ENCODE results near the gene ILF2.
"Not testable (repeated sequence)": the region's sequence is repeated elsewhere in the genome, so short reads cannot be mapped to it uniquely, and the experiment has no call there.

ILF2 gene

DNA sequence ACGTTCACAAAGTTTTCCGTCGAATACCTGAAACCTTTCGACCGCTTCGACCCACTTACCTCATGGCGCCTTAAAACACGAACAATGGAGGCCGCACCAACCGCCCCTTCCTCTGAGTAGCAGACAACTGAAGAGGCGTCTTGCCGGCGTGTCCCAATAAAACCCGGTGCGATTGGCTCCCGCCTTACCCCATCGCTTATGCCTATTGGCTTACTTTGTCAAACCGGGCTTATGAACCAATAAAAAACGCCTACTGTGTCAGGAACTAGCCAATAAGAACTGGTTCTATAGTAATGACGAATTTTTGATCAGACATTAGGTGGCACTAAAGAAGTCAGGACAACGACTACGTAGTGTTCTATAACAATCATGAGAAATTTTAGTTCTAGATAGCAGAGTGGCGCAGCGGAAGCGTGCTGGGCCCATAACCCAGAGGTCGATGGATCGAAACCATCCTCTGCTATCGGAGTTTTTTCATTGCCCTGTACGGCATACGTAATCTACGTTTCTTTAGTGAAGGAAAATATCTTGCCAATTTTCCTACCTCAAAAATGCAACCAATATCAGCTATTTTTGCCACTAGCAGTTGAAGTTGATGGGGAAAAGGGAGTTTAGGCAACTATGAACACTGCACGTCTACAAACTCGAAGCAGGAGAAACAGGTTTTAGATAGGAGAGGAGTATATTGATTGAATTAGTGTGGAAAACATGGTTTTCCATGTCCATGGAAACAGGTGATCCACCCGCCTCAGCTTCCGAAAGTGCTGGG, at the start of gene ILF2:
TSS of gene ILF2 (minus strand) at position 135 of the 769 bp plus-strand sequence. CDS start at position 64, 71 bp downstream.
- H3K4me3 ChIP-seq (ENCODE audit: control insufficient read depth, low read depth, low read length) = peak within 1 kb of the TSS; percentile 90
- DNase-seq (ENCODE audit: low read depth) = peak; percentile 100
- TF ChIP-seq, protein P1, sequence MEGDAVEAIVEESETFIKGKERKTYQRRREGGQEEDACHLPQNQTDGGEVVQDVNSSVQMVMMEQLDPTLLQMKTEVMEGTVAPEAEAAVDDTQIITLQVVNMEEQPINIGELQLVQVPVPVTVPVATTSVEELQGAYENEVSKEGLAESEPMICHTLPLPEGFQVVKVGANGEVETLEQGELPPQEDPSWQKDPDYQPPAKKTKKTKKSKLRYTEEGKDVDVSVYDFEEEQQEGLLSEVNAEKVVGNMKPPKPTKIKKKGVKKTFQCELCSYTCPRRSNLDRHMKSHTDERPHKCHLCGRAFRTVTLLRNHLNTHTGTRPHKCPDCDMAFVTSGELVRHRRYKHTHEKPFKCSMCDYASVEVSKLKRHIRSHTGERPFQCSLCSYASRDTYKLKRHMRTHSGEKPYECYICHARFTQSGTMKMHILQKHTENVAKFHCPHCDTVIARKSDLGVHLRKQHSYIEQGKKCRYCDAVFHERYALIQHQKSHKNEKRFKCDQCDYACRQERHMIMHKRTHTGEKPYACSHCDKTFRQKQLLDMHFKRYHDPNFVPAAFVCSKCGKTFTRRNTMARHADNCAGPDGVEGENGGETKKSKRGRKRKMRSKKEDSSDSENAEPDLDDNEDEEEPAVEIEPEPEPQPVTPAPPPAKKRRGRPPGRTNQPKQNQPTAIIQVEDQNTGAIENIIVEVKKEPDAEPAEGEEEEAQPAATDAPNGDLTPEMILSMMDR (IDR thresholded peaks at IDR 0.05; ENCODE audit: control insufficient read depth, insufficient read depth, low read depth, low read length, missing control alignments) = no peak

DNA sequence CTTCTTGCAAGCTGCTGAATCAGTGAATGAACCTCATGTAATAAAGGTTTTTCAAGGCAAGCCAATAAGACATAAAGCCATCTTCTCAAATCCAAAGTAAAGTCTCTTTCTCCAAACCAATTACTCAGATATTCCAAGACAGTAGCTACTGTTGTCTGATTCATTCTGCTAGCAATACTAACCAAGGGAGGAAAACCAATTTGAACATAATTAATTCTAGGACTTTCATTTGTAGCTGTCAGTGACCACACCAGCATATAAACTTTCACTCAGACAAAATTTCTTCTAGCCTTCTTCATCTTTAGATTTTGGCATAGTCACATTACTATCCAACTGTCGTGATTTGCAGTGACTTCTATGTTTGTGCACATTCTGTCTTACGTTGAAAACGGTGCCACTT, 46.5 kb upstream of the ILF2 start:
- no peak for DNase-seq (ENCODE audit: low read depth)
- H3K4me3 ChIP-seq (ENCODE audit: control insufficient read depth, low read depth, low read length) = no peak overlapping the region
- TF ChIP-seq, protein P1 (IDR thresholded peaks at IDR 0.05; ENCODE audit: control insufficient read depth, insufficient read depth, low read depth, low read length, missing control alignments) = no peak

DNA sequence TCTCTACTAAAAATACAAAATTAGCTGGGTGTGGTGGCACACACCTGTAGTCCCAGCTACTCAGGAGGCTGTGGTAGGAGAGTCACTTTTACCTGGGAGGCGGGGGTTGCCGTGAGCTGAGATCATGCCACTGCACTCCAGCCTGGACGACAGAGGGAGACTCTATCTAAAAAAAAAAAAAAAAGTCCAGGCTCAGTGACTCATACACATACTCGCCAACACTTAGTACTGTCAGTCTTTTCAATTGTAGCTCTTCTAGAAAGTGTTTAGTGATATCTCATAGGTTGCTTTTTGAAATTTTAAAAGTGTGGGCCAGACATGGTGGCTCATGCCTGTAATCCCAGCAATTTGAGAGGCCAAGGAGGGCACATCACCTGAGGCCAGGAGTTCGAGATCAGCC, 45.4 kb upstream of the ILF2 start:
- not testable (repeated sequence) for H3K4me3 ChIP-seq (ENCODE audit: control insufficient read depth, low read depth, low read length); DNase-seq (ENCODE audit: low read depth)

DNA sequence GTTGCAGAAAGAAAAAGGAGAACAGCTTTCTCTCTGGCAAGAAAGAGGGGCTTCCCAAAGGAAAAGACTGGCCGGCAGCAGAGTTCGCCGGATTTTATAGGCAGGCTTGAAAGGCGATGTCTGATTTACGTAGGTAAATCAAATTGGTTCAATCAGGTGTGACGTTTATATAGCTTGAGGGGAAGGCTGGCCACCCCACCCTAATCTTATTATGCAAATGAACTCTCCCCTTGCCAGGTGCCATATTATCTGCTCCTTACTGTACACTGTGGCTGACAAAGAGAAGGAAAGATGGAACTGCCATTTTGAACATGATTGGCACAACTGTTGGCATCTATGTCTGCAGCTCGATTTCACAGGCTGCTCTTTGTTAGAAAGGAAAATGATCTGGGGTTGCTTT, 40.2 kb upstream of the ILF2 start:
- TF ChIP-seq, protein P1 (IDR thresholded peaks at IDR 0.05; ENCODE audit: control insufficient read depth, insufficient read depth, low read depth, low read length, missing control alignments) = no peak
- no peak overlapping the region for H3K4me3 ChIP-seq (ENCODE audit: control insufficient read depth, low read depth, low read length)

DNA sequence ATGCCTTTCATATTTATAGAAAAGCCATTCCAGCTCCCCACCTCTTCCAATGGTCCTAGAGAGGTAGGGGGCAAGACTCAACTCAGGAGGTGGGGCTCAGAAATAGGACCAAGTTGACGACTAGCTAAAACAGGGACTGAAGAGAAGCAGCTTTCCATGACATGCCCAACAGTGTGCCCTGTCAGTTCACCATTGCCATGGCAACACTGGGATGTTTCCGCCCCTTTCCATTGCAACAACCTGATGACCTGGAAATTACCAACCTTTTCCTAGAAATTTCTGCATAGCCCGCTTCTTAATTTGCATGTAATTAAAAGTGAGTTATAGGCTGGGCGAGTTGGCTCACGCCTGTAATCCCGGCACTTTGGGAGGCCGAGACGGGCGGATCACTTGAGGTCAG, 34.7 kb upstream of the ILF2 start:
- H3K4me3 ChIP-seq (ENCODE audit: control insufficient read depth, low read depth, low read length) = no peak overlapping the region
- TF ChIP-seq, protein P1 (IDR thresholded peaks at IDR 0.05; ENCODE audit: control insufficient read depth, insufficient read depth, low read depth, low read length, missing control alignments) = no peak
- no peak for DNase-seq (ENCODE audit: low read depth)

More for the DNA sequence above, 40.2 kb upstream of the ILF2 start:
- no peak for DNase-seq (ENCODE audit: low read depth)

DNA sequence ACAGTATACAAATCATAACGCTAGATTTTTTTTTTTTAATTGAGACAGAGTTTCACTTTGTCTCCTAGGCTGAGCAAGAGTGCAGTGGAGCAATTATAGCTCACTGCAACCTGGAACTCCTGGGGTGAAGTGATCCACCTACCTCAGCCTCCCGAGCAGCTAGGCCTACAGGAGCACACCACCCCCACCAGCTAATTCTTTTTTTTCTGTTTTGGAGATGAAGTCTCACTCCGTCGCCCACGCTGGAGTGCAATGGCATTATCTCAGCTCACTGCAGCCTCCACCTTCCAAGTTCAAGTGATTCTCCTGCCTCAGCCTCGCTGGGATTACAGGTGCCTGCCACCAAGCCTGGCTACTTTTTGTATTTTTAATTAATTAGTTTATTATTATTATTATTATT, 29.0 kb upstream of the ILF2 start:
- DNase-seq (ENCODE audit: low read depth) = no peak
- no peak overlapping the region for H3K4me3 ChIP-seq (ENCODE audit: control insufficient read depth, low read depth, low read length)
- TF ChIP-seq, protein P1 (IDR thresholded peaks at IDR 0.05; ENCODE audit: control insufficient read depth, insufficient read depth, low read depth, low read length, missing control alignments) = no peak

DNA sequence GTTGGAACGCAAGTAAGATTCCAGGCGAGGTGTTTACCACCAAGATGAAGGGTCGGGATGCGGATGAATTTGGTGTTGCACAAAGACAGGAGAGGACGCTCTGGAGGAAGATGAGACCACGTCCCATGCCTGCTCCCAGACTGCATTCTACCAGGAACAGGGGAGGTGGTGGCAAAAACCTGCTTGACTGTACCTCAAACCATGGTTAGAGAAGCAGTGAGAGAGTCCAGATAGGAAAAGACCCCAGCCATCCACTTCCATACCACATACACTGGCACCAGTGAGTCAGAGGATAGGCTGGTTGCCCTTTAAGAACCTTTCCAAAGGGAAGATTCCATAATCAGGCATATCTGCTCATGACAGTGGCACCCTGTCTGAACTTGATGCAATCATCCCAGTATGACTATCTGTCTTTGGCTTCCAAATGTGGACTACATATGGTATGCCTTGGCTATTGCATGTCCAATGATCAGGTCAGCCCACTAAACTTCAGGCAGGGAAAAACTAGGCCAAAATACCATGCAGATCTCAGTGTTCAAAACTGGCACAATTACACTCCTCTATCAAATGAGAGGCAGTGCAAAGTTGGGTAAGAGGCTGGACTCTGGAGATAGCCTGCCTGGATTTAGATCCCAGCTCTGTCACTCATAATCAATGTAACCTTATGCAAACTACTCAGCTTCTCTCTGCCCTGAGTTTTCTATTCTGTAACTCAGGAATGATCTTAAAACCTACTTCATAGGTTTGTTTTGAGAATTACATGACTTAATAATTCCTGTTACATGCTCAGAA, 28.3 kb upstream of the ILF2 start:
- TF ChIP-seq, protein P1 (IDR thresholded peaks at IDR 0.05; ENCODE audit: control insufficient read depth, insufficient read depth, low read depth, low read length, missing control alignments) = no peak
- no peak overlapping the region for H3K4me3 ChIP-seq (ENCODE audit: control insufficient read depth, low read depth, low read length)
- DNase-seq (ENCODE audit: low read depth) = peak; percentile 10
